H1 (cell line): ENCODE data around the gene GPR42. TPM values are rescaled to one million over a fixed set of nuclear protein-coding genes. Genes with fewer than 3 reads are reported as not detected.
"Not testable (repeated sequence)": the region's sequence is repeated elsewhere in the genome, so short reads cannot be mapped to it uniquely, and the experiment has no call there.

Source experiments
- CTCF ChIA-PET: fragments of 300-600 bp; sonication (Branson Sonifier 250); formaldehyde crosslinking; loops from one replicate; lab custom pipeline; 2021; ENCODE audit not compliant: partially characterized antibody; lab: Charles Lee
- POLR2A ChIA-PET: fragments of 300-600 bp; sonication (Branson Sonifier 250); formaldehyde crosslinking; loops from one replicate; lab custom pipeline; 2021; ENCODE audit warnings: inconsistent platforms; ENCODE audit not compliant: partially characterized antibody; lab: Charles Lee
- DNase-seq, 2 experiments: peaks; one replicate each; pipeline versions ENCODE4 v3.0.0 to v3.0.0-alpha.2; 2010 to 2022; ENCODE audit warnings: low spot score in 2 of 2, low read depth in 1 of 2, mixed read lengths in 1 of 2
- FAIRE-seq: peaks from 2 replicates; lab custom pipeline; 2011; peaks lifted over from hg19 to GRCh38; lab: Jason Lieb, UNC
- H2AFZ ChIP-seq: 2 replicates; pipeline ENCODE4 v1.8.1; 2012; ENCODE audit warnings: low read length, inconsistent platforms
- H2AK5ac ChIP-seq: 2 replicates; pipeline ENCODE4 v1.6.1; 2013; ENCODE audit warnings: low read depth, low read length
- H2BK120ac ChIP-seq: replicated peaks from 2 replicates; pipeline ENCODE3; 2013; ENCODE audit warnings: low read depth, low read length, inconsistent platforms
- H2BK12ac ChIP-seq: 2 replicates; pipeline ENCODE4 v1.6.1; 2013; ENCODE audit warnings: low read depth, low read length
- H2BK15ac ChIP-seq: 2 replicates; pipeline ENCODE4 v1.6.1; 2013; ENCODE audit warnings: low read length
- H2BK20ac ChIP-seq: 2 replicates; pipeline ENCODE4 v1.6.1; 2013; ENCODE audit warnings: low read length
- H2BK5ac ChIP-seq: 2 replicates; pipeline ENCODE4 v1.6.1; 2013; ENCODE audit warnings: low read depth, low read length
- H3K14ac ChIP-seq: 2 replicates; pipeline ENCODE4 v1.6.1; 2013; ENCODE audit warnings: inconsistent platforms; ENCODE audit not compliant: insufficient read length
- H3K18ac ChIP-seq: 2 replicates; pipeline ENCODE4 v1.6.1; 2013; ENCODE audit warnings: low read length; ENCODE audit errors: extremely low read depth
- H3K23ac ChIP-seq: 2 replicates; pipeline ENCODE4 v1.6.1; 2013; ENCODE audit warnings: inconsistent platforms; ENCODE audit not compliant: insufficient read length
- H3K23me2 ChIP-seq: 2 replicates; pipeline ENCODE4 v1.6.1; 2013; ENCODE audit warnings: low read depth, low read length
- H3K27ac ChIP-seq: 2 replicates; pipeline ENCODE4 v1.6.1; 2011; ENCODE audit warnings: low read depth, low read length, inconsistent platforms
- H3K27me3 ChIP-seq, 4 experiments: replicated peaks in 1 of 4; 1 replicate in 1 of 4; 2 replicates in 3 of 4; pipeline versions ENCODE4 v1.6.1 to v1.8.1; 2011 to 2013; ENCODE audit warnings: low read length in 3 of 4, mild to moderate bottlenecking in 3 of 4, inconsistent platforms in 2 of 4, mixed read lengths in 2 of 4, moderate library complexity in 1 of 4; ENCODE audit not compliant: control insufficient read depth in 3 of 4, insufficient read depth in 3 of 4; ENCODE audit errors: extremely low read depth in 1 of 4
- H3K36me3 ChIP-seq, 4 experiments: 2 replicates each; pipeline versions ENCODE4 v1.6.1 to v1.8.1; 2011 to 2013; ENCODE audit warnings: mild to moderate bottlenecking in 4 of 4, low read length in 3 of 4, moderate library complexity in 2 of 4, control low read depth in 1 of 4, inconsistent platforms in 1 of 4; ENCODE audit not compliant: insufficient read depth in 4 of 4, control insufficient read depth in 2 of 4
- H3K4ac ChIP-seq: replicated peaks from 2 replicates; pipeline ENCODE3; 2013; ENCODE audit warnings: low read length, low read depth, mixed read lengths, inconsistent platforms; ENCODE audit not compliant: insufficient read length
- H3K4me1 ChIP-seq, 4 experiments: replicated peaks in 1 of 4; 1 replicate in 1 of 4; 2 replicates in 3 of 4; pipeline versions ENCODE4 v1.6.1 to v1.8.1; 2011 to 2013; ENCODE audit warnings: low read length in 3 of 4, inconsistent platforms in 2 of 4, mixed read lengths in 1 of 4; ENCODE audit not compliant: insufficient read depth in 4 of 4, control insufficient read depth in 3 of 4
- H3K4me2 ChIP-seq, 2 experiments: 2 replicates each; pipeline versions ENCODE4 v1.6.1 to v1.8.1; 2011 to 2013; ENCODE audit warnings: low read depth in 2 of 2, low read length in 2 of 2, control low read depth in 1 of 2, inconsistent platforms in 1 of 2, mild to moderate bottlenecking in 1 of 2; ENCODE audit not compliant: insufficient read depth in 1 of 2
- H3K4me3 ChIP-seq, 4 experiments: fragments of 200-600, 300-600 bp in 1 of 4; sonication (generic), shearing (Covaris generic), sonication (Bioruptor Twin) in 1 of 4; 2 replicates each; pipeline versions ENCODE4 v1.5.1 to v1.8.1; 2011 to 2016; ENCODE audit warnings: low read length in 4 of 4, low read depth in 3 of 4, control low read depth in 2 of 4, inconsistent platforms in 2 of 4, mild to moderate bottlenecking in 2 of 4, mixed read lengths in 1 of 4, moderate library complexity in 1 of 4; ENCODE audit not compliant: insufficient read depth in 2 of 4; ENCODE audit errors: extremely low read depth in 1 of 4
- H3K56ac ChIP-seq: replicated peaks from 2 replicates; pipeline ENCODE3; 2013; ENCODE audit warnings: low read depth, mild to moderate bottlenecking, mixed read lengths, low read length, inconsistent platforms; ENCODE audit not compliant: insufficient read length
- H3K79me1 ChIP-seq: 2 replicates; pipeline ENCODE4 v1.6.1; 2013; ENCODE audit warnings: low read depth, low read length, control low read depth
- H3K79me2 ChIP-seq, 2 experiments: 2 replicates each; pipeline versions ENCODE4 v1.6.1 to v1.8.1; 2012 to 2013; ENCODE audit warnings: low read length in 2 of 2, mild to moderate bottlenecking in 2 of 2, inconsistent platforms in 1 of 2; ENCODE audit not compliant: insufficient read depth in 2 of 2, control insufficient read depth in 1 of 2
- H3K9ac ChIP-seq, 4 experiments: replicated peaks in 1 of 4; 1 replicate in 1 of 4; 2 replicates in 3 of 4; pipeline versions ENCODE4 v1.6.1 to v1.8.1; 2011 to 2013; ENCODE audit warnings: low read depth in 3 of 4, low read length in 3 of 4, control low read depth in 2 of 4, mild to moderate bottlenecking in 2 of 4, moderate library complexity in 2 of 4, inconsistent platforms in 1 of 4; ENCODE audit errors: extremely low read depth in 1 of 4
- H3K9me3 ChIP-seq, 2 experiments: 2 replicates each; pipeline versions ENCODE4 v1.6.1 to v1.8.1; 2012 to 2013; ENCODE audit warnings: mild to moderate bottlenecking in 2 of 2, moderate library complexity in 2 of 2, control low read depth in 1 of 2, inconsistent platforms in 1 of 2, low read depth in 1 of 2, low read length in 1 of 2, mixed read lengths in 1 of 2; ENCODE audit not compliant: insufficient read depth in 2 of 2
- H4K20me1 ChIP-seq, 2 experiments: replicated peaks in 1 of 2; 2 replicates each; pipeline versions ENCODE3 to v1.8.1; 2011 to 2013; ENCODE audit warnings: inconsistent platforms in 2 of 2, low read length in 2 of 2, mild to moderate bottlenecking in 1 of 2; ENCODE audit not compliant: insufficient read depth in 2 of 2, control insufficient read depth in 1 of 2
- H4K5ac ChIP-seq: 2 replicates; pipeline ENCODE4 v1.6.1; 2013; ENCODE audit warnings: low read length, low read depth, mixed read lengths, inconsistent platforms; ENCODE audit not compliant: insufficient read length
- H4K8ac ChIP-seq: 2 replicates; pipeline ENCODE4 v1.8.0; 2013; ENCODE audit warnings: mild to moderate bottlenecking, moderate library complexity, low read length, inconsistent platforms; ENCODE audit not compliant: insufficient read depth; ENCODE audit errors: extremely low read depth
- H4K91ac ChIP-seq: replicated peaks from 2 replicates; pipeline ENCODE3; 2013; ENCODE audit warnings: low read length, mixed read lengths, inconsistent platforms; ENCODE audit not compliant: insufficient read length
- polyA plus RNA-seq, 7 experiments: library from polyadenylated mRNA; depleted of rRNA in 3 of 7; stranded (reverse) in 5 of 7; unstranded in 2 of 7; fragments of >200 nt in 5 of 7; fragments of 200-250 nt in 2 of 7; gene quantifications; 1 replicate in 5 of 7; 2 replicates in 1 of 7; 4 replicates in 1 of 7; pipeline versions ENCODE4 v1.2.1 to v1.2.3, GENCODE V29; 2011 to 2013; ENCODE audit warnings: missing spikeins in 2 of 7, mixed read lengths in 2 of 7
- total RNA-seq: library from RNA; stranded (reverse); fragmentation: NEBNext Ultra II Directional; extraction: Animal tissue kit (Norgen Biotek cat#: 25700); gene quantifications from 2 replicates; pipeline ENCODE4 v1.2.1, GENCODE V29; 2021

GPR42 gene
- total and polyA plus RNA-seq, 2 of the 8 experiments (the other 6 are each of a cell fraction or from before 2014, with no cell fraction given), result not detected

- H3K4me2 ChIP-seq, H3K36me3 ChIP-seq, H2AFZ ChIP-seq, H2BK20ac ChIP-seq, H3K4me1 ChIP-seq, H2AK5ac ChIP-seq, H3K79me1 ChIP-seq, H3K9me3 ChIP-seq, H3K18ac ChIP-seq, POLR2A ChIA-PET, DNase-seq, H3K23me2 ChIP-seq, H3K56ac ChIP-seq, H4K91ac ChIP-seq, H3K23ac ChIP-seq, H4K8ac ChIP-seq, H3K4ac ChIP-seq, CTCF ChIA-PET, H3K27me3 ChIP-seq, H3K9ac ChIP-seq, H4K5ac ChIP-seq, H3K79me2 ChIP-seq, FAIRE-seq, H2BK5ac ChIP-seq, H2BK15ac ChIP-seq, H2BK120ac ChIP-seq, H2BK12ac ChIP-seq, H3K27ac ChIP-seq, H3K4me3 ChIP-seq, H4K20me1 ChIP-seq, H3K14ac ChIP-seq: not testable (repeated sequence)
Observed at GRCh38 chr19:35374031-35374430, 3.2 kb downstream of the GPR42 start.
